GM12878 (cell line): ENCODE data around the gene TRIM22. TPM values are rescaled to one million over a fixed set of nuclear protein-coding genes. Genes with fewer than 3 reads are reported as not detected.

ENCODE experiments used
- ATAC-seq: fragments of 200-7000 bp; cut with Tn5 transposase; 3 replicates; pipeline ENCODE4 v1.9.1; 2020; ENCODE audit warnings: mild to moderate bottlenecking, moderate library complexity
- BruUV-seq: library from RNA; stranded (reverse); fragments of 400-500 nt; replicated peaks from 2 replicates; lab custom pipeline; 2021; lab: Mats Ljungman, UMichigan
- CTCF ChIA-PET: fragments of 300-600 bp; sonication (Branson Sonifier 250); formaldehyde crosslinking; extraction: SDS; loops from one replicate; lab custom pipeline; 2021; ENCODE audit warnings: inconsistent platforms; lab: Yijun Ruan, JAX
- POLR2A ChIA-PET: fragments of 350-600 bp; formaldehyde crosslinking; extraction: SDS; loops from one replicate; lab custom pipeline; 2021; ENCODE audit warnings: inconsistent platforms; lab: Charles Lee
- RAD21 ChIA-PET: fragments of 300-600 bp; sonication (Branson Sonifier 250); formaldehyde crosslinking; loops from one replicate; lab custom pipeline; 2023; ENCODE audit warnings: antibody characterized with exemption; ENCODE audit not compliant: unreplicated experiment; lab: Charles Lee
- SMC1A ChIA-PET: fragments of 300-600 bp; sonication (Branson Sonifier 250); formaldehyde crosslinking; loops from one replicate; lab custom pipeline; 2023; ENCODE audit not compliant: unreplicated experiment, uncharacterized antibody; lab: Charles Lee
- DNase-seq: peaks from one replicate; pipeline ENCODE4 v3.0.0-alpha.2; 2011; ENCODE audit warnings: low read depth, low spot score
- FAIRE-seq: peaks from 3 replicates; lab custom pipeline; 2011; peaks lifted over from hg19 to GRCh38; lab: Jason Lieb, UNC
- H2AFZ ChIP-seq: 2 replicates; pipeline ENCODE4 v1.6.0; 2011; ENCODE audit warnings: low read depth, low read length, control low read depth; ENCODE audit not compliant: control insufficient read depth
- H3K27ac ChIP-seq: 2 replicates; pipeline ENCODE4 v1.5.1; 2011; ENCODE audit warnings: control low read depth; ENCODE audit not compliant: control insufficient read depth, insufficient read depth
- H3K27me3 ChIP-seq, 2 experiments: replicated peaks in 1 of 2; 2 replicates each; pipeline versions ENCODE4 v1.6.0 to v1.6.1; 2011; ENCODE audit warnings: low read length in 1 of 2; ENCODE audit not compliant: control insufficient read depth in 2 of 2, insufficient read depth in 2 of 2
- H3K36me3 ChIP-seq, 2 experiments: 2 replicates each; pipeline ENCODE4 v1.5.1; 2011; ENCODE audit warnings: low read length in 1 of 2; ENCODE audit not compliant: control insufficient read depth in 2 of 2, insufficient read depth in 2 of 2
- H3K4me1 ChIP-seq: 2 replicates; pipeline ENCODE4 v1.6.1; 2011; ENCODE audit warnings: mild to moderate bottlenecking, low read length, moderate library complexity, mixed read lengths; ENCODE audit not compliant: control insufficient read depth, insufficient read depth
- H3K4me2 ChIP-seq: 2 replicates; pipeline ENCODE4 v1.6.0; 2011; ENCODE audit warnings: control low read depth; ENCODE audit not compliant: control insufficient read depth, insufficient read depth
- H3K4me3 ChIP-seq: fragments of 200-600 bp; sonication (generic); 2 replicates; pipeline ENCODE4 v1.5.1; 2016
- H3K79me2 ChIP-seq: 2 replicates; pipeline ENCODE4 v1.6.0; 2011; ENCODE audit warnings: low read length; ENCODE audit not compliant: control insufficient read depth, insufficient read depth
- H3K9ac ChIP-seq: 2 replicates; pipeline ENCODE4 v1.8.0; 2011; ENCODE audit warnings: low read length, control low read depth, mixed read lengths; ENCODE audit not compliant: control insufficient read depth, insufficient read depth
- H3K9me3 ChIP-seq: replicated peaks from 3 replicates; pipeline ENCODE4 v1.5.1; 2011; ENCODE audit warnings: mild to moderate bottlenecking, low read length; ENCODE audit not compliant: control insufficient read depth, insufficient read depth
- H4K20me1 ChIP-seq: 2 replicates; pipeline ENCODE4 v1.6.0; 2011; ENCODE audit not compliant: control insufficient read depth, insufficient read depth
- CHD4 ChIP-seq: fragments of 200-600 bp; sonication (generic); IDR thresholded peaks from 2 replicates; pipeline ENCODE4 v1.6.1; 2016; ENCODE audit warnings: mild to moderate bottlenecking
- RUNX3 ChIP-seq: IDR thresholded peaks from 2 replicates; pipeline ENCODE4 v1.6.1; 2012; ENCODE audit warnings: low read length, inconsistent platforms
- WGBS: methylation state at CpG from one replicate; pipeline ENCODE4 v1.1.6; 2016; ENCODE audit warnings: low lambda C conversion rate; ENCODE audit not compliant: insufficient replicate concordance, insufficient coverage; ENCODE audit errors: missing lambda C conversion rate; 5-methylcytosine and 5-hydroxymethylcytosine counted together
- in situ Hi-C: fragments of 300-500 bp; cut with MboI; formaldehyde crosslinking; loops from 9 replicates; pipeline ENCODE4 v1.14.3; 2018; ENCODE audit warnings: mixed read lengths
- intact Hi-C: fragments of 100-400 bp; cut with micrococcal nuclease; formaldehyde crosslinking; loops from one replicate; pipeline ENCODE4 v1.14.2; 2022; ENCODE audit not compliant: unreplicated experiment
- polyA plus RNA-seq, 11 experiments: library from polyadenylated mRNA; depleted of rRNA in 4 of 11; unstranded in 6 of 11; stranded (reverse) in 5 of 11; fragments of >200 nt; fragmentation: Nextera tagmentation in 4 of 11; fragmentation: Illumina TruSeq in 1 of 11; extraction: Ambion mirVana in 4 of 11; extraction: Trizol in 1 of 11; gene quantifications; 1 replicate in 1 of 11; 2 replicates in 10 of 11; pipeline versions ENCODE4 v1.2.1 to v1.2.3, GENCODE V29; 2011 to 2016; ENCODE audit warnings: inconsistent platforms in 2 of 11, missing spikeins in 2 of 11, low read depth in 1 of 11
- total RNA-seq, 4 experiments: library from RNA; depleted of rRNA in 3 of 4; stranded (reverse); fragments of >200 nt in 3 of 4; fragmentation: Illumina TruSeq in 1 of 4; extraction: Trizol in 1 of 4; gene quantifications; 2 replicates each; pipeline versions ENCODE4 v1.2.1 to v1.2.3, GENCODE V29; 2013 to 2021
- TF ChIP-seq, protein P1 (sequence below): fragments of 450-650 bp; IDR thresholded peaks from 2 replicates; pipeline ENCODE4 v1.6.1; 2017; ENCODE audit warnings: antibody characterized with exemption, mild to moderate bottlenecking, moderate library complexity

Gene TRIM22
- total and polyA plus RNA-seq, 10 of the 15 experiments (the other 5 are each of a cell fraction or from before 2014, with no cell fraction given): 116 to 485 (median 204) TPM

GRCh38 chr11:5737091-5737490 lies 47.5 kb downstream of the TRIM22 start (continued):
- TF ChIP-seq, protein P1, sequence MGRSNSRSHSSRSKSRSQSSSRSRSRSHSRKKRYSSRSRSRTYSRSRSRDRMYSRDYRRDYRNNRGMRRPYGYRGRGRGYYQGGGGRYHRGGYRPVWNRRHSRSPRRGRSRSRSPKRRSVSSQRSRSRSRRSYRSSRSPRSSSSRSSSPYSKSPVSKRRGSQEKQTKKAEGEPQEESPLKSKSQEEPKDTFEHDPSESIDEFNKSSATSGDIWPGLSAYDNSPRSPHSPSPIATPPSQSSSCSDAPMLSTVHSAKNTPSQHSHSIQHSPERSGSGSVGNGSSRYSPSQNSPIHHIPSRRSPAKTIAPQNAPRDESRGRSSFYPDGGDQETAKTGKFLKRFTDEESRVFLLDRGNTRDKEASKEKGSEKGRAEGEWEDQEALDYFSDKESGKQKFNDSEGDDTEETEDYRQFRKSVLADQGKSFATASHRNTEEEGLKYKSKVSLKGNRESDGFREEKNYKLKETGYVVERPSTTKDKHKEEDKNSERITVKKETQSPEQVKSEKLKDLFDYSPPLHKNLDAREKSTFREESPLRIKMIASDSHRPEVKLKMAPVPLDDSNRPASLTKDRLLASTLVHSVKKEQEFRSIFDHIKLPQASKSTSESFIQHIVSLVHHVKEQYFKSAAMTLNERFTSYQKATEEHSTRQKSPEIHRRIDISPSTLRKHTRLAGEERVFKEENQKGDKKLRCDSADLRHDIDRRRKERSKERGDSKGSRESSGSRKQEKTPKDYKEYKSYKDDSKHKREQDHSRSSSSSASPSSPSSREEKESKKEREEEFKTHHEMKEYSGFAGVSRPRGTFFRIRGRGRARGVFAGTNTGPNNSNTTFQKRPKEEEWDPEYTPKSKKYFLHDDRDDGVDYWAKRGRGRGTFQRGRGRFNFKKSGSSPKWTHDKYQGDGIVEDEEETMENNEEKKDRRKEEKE: no peak
- TF ChIP-seq RUNX3: no peak

- no peak overlapping the region for H3K9ac ChIP-seq
- intact Hi-C loops (no loop called here), in situ Hi-C loops (no loop called here)
- H3K4me3 ChIP-seq: no peak overlapping the region
- H3K4me1 ChIP-seq: no peaks in the 10 kb centered on the region
- no peaks in the 10 kb centered on the region for H3K27me3 ChIP-seq
- no peak for FAIRE-seq
- no peaks in the 10 kb centered on the region for H3K36me3 ChIP-seq
- no peaks in the 10 kb centered on the region for H4K20me1 ChIP-seq
- ChIA-PET SMC1A (no interaction called here), CTCF (interaction anchor here (0.6 to 1.1 kb wide), 3 partner anchors 19 to 266 kb away, joined by 3 read pairs; no protein-coding TSS in a partner anchor), RAD21 (no interaction called here), POLR2A (no interaction called here)
- H3K27ac ChIP-seq: no peak overlapping the region
- ATAC-seq: no peak
- WGBS: 62% methylated on average over 6 of the region's 6 CpGs
- BruUV-seq: no TSS peak
- no peak overlapping the region for H2AFZ ChIP-seq
- H3K4me2 ChIP-seq: no peak overlapping the region
- TF ChIP-seq CHD4: no peak
- no peaks in the 10 kb centered on the region; the same call in 2 of the 3 replicates for H3K9me3 ChIP-seq
- no peaks in the 10 kb centered on the region for H3K79me2 ChIP-seq
- DNase-seq: no peak
These were observed 48.2 kb downstream of the TRIM22 start for GRCh38 chr11:5737670-5738392.
